ENCODE results near the gene C1QTNF2. TPM values are rescaled to one million over a fixed set of nuclear protein-coding genes. Genes with fewer than 3 reads are reported as not detected.

C1QTNF2 gene
- total and polyA plus RNA-seq, 2 donors (not counting 1 experiment from before 2014, with no cell fraction given) = not detected

DNA sequence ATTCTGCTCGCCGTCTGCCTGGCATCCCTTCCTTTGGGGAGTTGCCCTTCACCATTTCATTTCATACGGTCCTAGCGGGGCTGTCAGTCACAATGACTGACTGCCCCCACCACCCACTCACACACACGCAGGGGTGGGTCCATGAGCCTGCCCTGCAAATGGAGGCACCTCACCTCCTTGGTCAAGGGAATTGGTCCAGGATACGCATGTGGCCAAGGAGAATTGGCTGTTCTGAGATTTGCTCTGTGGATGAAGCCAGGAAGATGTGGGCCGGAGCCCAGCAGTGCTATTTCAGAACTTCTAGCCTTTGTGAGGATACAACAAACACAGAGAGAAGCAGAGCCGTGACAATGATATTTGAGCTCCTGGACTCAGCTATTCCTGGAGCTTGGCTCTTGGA, 17.0 kb downstream of the C1QTNF2 start:
- no peaks in the 10 kb centered on the region for H3K36me3 ChIP-seq (replicated peaks in 1 of 2; ENCODE audit: control extremely low read depth in 1 of 2, control insufficient read depth in 1 of 2, extremely low read depth in 1 of 2, insufficient read depth in 2 of 2, low read length in 1 of 2)
- no peak overlapping the region for H3K4me2 ChIP-seq (replicated peaks; ENCODE audit: low read depth, low read length, poor library complexity, severe bottlenecking)
- H3K27ac ChIP-seq (ENCODE audit: low read length in 2 of 2) = no peak overlapping the region
- intact Hi-C loops (cut with micrococcal nuclease) = no loop called here
- no peaks in the 10 kb centered on the region for H3K9me3 ChIP-seq (ENCODE audit: control extremely low read depth in 1 of 3, control insufficient read depth in 2 of 3, insufficient read depth in 1 of 3, low read length in 2 of 3)
- no peak for DNase-seq
- no peaks in the 10 kb centered on the region for H4K20me1 ChIP-seq (ENCODE audit: control insufficient read depth, insufficient read depth, low read length, poor library complexity, severe bottlenecking)
- H3K27ac Mint-ChIP-seq = no peak overlapping the region
- TF ChIP-seq, protein P1, sequence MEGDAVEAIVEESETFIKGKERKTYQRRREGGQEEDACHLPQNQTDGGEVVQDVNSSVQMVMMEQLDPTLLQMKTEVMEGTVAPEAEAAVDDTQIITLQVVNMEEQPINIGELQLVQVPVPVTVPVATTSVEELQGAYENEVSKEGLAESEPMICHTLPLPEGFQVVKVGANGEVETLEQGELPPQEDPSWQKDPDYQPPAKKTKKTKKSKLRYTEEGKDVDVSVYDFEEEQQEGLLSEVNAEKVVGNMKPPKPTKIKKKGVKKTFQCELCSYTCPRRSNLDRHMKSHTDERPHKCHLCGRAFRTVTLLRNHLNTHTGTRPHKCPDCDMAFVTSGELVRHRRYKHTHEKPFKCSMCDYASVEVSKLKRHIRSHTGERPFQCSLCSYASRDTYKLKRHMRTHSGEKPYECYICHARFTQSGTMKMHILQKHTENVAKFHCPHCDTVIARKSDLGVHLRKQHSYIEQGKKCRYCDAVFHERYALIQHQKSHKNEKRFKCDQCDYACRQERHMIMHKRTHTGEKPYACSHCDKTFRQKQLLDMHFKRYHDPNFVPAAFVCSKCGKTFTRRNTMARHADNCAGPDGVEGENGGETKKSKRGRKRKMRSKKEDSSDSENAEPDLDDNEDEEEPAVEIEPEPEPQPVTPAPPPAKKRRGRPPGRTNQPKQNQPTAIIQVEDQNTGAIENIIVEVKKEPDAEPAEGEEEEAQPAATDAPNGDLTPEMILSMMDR (IDR thresholded peaks at IDR 0.05) = no peak
- TF ChIP-seq EZH2 (IDR thresholded peaks at IDR 0.05; ENCODE audit: borderline replicate concordance, insufficient read depth, low read depth, low read length, poor library complexity, severe bottlenecking) = no peak
- ATAC-seq (ENCODE audit: low read depth) = no peak
- no peaks in the 10 kb centered on the region for H3K79me2 ChIP-seq (ENCODE audit: control insufficient read depth, insufficient read depth, low read length)
- H2AFZ ChIP-seq (ENCODE audit: insufficient read depth, low read depth, low read length, poor library complexity, severe bottlenecking) = no peak overlapping the region
- POLR2A ChIA-PET = no interaction called here
- no peak overlapping the region for H3K4me3 ChIP-seq (ENCODE audit: control extremely low read depth in 1 of 5, extremely low read depth in 1 of 5, insufficient read depth in 1 of 5, low read depth in 2 of 5, low read length in 4 of 5)
- no peak overlapping the region for H3K9ac ChIP-seq (ENCODE audit: low read length)
- no peaks in the 10 kb centered on the region for H3K27me3 ChIP-seq (replicated peaks in 1 of 4; ENCODE audit: control extremely low read depth in 1 of 4, control insufficient read depth in 3 of 4, insufficient read depth in 4 of 4, low read length in 3 of 4)
- H3K4me1 Mint-ChIP-seq = no peaks in the 10 kb centered on the region
- no peaks in the 10 kb centered on the region for H3K4me1 ChIP-seq (ENCODE audit: control insufficient read depth in 2 of 2, insufficient read depth in 2 of 2, low read length in 2 of 2)
- H3K4me3 Mint-ChIP-seq = no peak overlapping the region
- H3K27me3 Mint-ChIP-seq = peaks cover 9% of the 10 kb centered on the region
- H3K9me3 Mint-ChIP-seq (ENCODE audit: insufficient read depth) = no peaks in the 10 kb centered on the region
- CTCF ChIA-PET = interaction anchor here (0.8 to 0.9 kb wide), 2 partner anchors 8 to 9 kb away, joined by 3 read pairs; no protein-coding TSS in a partner anchor
- 97% methylated on average over 5 of the region's 8 CpGs for WGBS (ENCODE audit: insufficient coverage)

DNA sequence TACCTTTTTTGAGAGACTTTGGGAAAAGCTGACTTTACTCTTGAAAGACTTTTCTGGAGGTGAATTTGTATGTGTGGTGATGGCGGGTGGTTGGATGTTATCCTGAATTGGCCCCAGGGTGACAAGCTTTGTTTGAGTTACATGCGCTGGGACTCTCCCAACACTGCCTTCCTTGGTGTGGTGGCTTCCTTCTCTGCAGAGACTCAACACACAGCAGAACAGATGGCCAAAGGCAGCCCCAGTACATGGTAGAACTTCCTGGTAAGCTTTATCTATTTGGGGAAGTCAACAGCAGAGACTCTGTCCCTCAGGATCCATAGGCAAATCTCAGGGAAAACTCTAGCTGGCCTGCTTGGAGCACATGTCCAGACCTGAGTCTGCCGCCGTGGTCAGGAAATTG, 18.1 kb downstream of the C1QTNF2 start:
- no peaks in the 10 kb centered on the region for H3K4me1 ChIP-seq (ENCODE audit: control insufficient read depth in 2 of 2, insufficient read depth in 2 of 2, low read length in 2 of 2)
- no peak overlapping the region for H3K9ac ChIP-seq (ENCODE audit: low read length)
- H3K27me3 ChIP-seq (replicated peaks in 1 of 4; ENCODE audit: control extremely low read depth in 1 of 4, control insufficient read depth in 3 of 4, insufficient read depth in 4 of 4, low read length in 3 of 4) = no peaks in the 10 kb centered on the region
- no peak overlapping the region for H3K27ac ChIP-seq (ENCODE audit: low read length in 2 of 2)
- no peak overlapping the region for H3K4me3 Mint-ChIP-seq
- TF ChIP-seq, protein P1 (IDR thresholded peaks at IDR 0.05) = no peak
- TF ChIP-seq EZH2 (IDR thresholded peaks at IDR 0.05; ENCODE audit: borderline replicate concordance, insufficient read depth, low read depth, low read length, poor library complexity, severe bottlenecking) = no peak
- H3K27me3 Mint-ChIP-seq = peaks cover 6% of the 10 kb centered on the region
- DNase-seq (no peak), ATAC-seq (ENCODE audit: low read depth) (no peak)
- WGBS (ENCODE audit: insufficient coverage) = 100% methylated on average over 3 of the region's 4 CpGs
- H3K36me3 ChIP-seq (replicated peaks in 1 of 2; ENCODE audit: control extremely low read depth in 1 of 2, control insufficient read depth in 1 of 2, extremely low read depth in 1 of 2, insufficient read depth in 2 of 2, low read length in 1 of 2) = no peaks in the 10 kb centered on the region
- no peaks in the 10 kb centered on the region for H3K9me3 ChIP-seq (ENCODE audit: control extremely low read depth in 1 of 3, control insufficient read depth in 2 of 3, insufficient read depth in 1 of 3, low read length in 2 of 3)
- H3K4me3 ChIP-seq (ENCODE audit: control extremely low read depth in 1 of 5, extremely low read depth in 1 of 5, insufficient read depth in 1 of 5, low read depth in 2 of 5, low read length in 4 of 5) = no peak overlapping the region
- no peaks in the 10 kb centered on the region for H3K79me2 ChIP-seq (ENCODE audit: control insufficient read depth, insufficient read depth, low read length)
- ChIA-PET POLR2A (no interaction called here), CTCF (interaction anchor here (0.6 to 1.7 kb wide), 3 partner anchors 9 to 330 kb away, joined by 3 to 4 read pairs (median 3); no protein-coding TSS in a partner anchor)
- no peaks in the 10 kb centered on the region for H4K20me1 ChIP-seq (ENCODE audit: control insufficient read depth, insufficient read depth, low read length, poor library complexity, severe bottlenecking)
- no peak overlapping the region for H2AFZ ChIP-seq (ENCODE audit: insufficient read depth, low read depth, low read length, poor library complexity, severe bottlenecking)
- H3K4me2 ChIP-seq (replicated peaks; ENCODE audit: low read depth, low read length, poor library complexity, severe bottlenecking) = no peak overlapping the region
- no peaks in the 10 kb centered on the region for H3K4me1 Mint-ChIP-seq
- H3K27ac Mint-ChIP-seq = no peak overlapping the region
- intact Hi-C loops (cut with micrococcal nuclease) = no loop called here
- H3K9me3 Mint-ChIP-seq (ENCODE audit: insufficient read depth) = no peaks in the 10 kb centered on the region

All from B cell (primary cell).